Keratinocyte (primary cell): ENCODE results near the gene CDC42BPG.

ENCODE experiments used
- EZH2 ChIP-seq: IDR thresholded peaks from one replicate; pipeline ENCODE4 v1.6.1; 2012; ENCODE audit warnings: inconsistent platforms, mild to moderate bottlenecking, low read length, moderate library complexity
- TF ChIP-seq, protein P1 (sequence below), 3 experiments: IDR thresholded peaks in 1 of 3; conservative IDR thresholded peaks in 1 of 3; optimal IDR thresholded peaks in 1 of 3; 2 replicates in 2 of 3; 3 replicates in 1 of 3; pipeline versions ENCODE3 to v1.5.1; 2011; ENCODE audit warnings: low read length in 3 of 3, mild to moderate bottlenecking in 3 of 3, moderate library complexity in 2 of 3, control low read depth in 1 of 3, inconsistent platforms in 1 of 3; ENCODE audit not compliant: insufficient read depth in 2 of 3; ENCODE audit errors: extremely low read depth in 1 of 3

DNA sequence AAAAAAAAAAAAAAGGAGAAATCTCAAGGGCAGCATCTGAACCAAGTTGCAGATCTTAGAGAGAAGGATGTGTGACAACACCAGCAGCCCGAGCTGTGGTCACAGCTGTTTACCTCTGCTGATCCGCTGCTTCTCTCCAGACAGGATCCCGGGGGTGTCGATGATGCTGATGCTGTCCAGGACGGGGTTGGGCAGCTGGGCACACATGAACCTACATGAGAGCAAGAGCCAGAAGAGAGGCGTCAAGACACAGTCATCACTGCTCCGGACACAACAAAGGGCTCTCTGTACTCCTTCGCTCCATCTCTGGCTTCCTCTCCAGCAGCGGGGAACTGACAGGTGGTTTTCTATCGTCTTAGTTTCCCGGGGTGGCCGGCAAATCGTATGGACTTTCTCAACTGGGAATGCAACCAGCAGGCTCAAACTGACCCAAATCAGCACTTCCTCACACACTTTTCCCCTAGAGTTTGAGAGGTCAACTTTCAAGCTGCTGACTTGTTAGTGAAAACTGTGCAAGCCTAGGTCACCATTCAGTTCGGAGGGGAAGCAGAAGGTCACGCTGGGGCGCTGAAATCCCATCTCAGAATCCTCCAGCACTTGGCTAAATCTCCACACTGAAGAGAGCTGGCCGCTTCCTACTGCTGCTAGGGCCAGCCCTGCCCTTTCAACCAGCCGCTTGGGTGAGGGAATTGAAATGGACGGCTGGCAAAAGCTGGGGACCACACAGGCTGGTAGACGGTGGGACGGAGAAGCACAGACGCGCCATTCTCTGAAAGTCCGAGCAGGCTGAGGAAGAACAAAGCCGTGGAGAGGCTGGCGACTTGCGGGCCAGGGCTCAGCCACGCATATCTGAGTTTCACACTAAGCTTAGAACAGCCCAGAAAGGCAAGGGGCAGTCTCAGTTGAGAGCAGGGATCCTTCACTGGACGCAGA lies 30.1 kb upstream of the CDC42BPG start:
- TF ChIP-seq, protein P1, sequence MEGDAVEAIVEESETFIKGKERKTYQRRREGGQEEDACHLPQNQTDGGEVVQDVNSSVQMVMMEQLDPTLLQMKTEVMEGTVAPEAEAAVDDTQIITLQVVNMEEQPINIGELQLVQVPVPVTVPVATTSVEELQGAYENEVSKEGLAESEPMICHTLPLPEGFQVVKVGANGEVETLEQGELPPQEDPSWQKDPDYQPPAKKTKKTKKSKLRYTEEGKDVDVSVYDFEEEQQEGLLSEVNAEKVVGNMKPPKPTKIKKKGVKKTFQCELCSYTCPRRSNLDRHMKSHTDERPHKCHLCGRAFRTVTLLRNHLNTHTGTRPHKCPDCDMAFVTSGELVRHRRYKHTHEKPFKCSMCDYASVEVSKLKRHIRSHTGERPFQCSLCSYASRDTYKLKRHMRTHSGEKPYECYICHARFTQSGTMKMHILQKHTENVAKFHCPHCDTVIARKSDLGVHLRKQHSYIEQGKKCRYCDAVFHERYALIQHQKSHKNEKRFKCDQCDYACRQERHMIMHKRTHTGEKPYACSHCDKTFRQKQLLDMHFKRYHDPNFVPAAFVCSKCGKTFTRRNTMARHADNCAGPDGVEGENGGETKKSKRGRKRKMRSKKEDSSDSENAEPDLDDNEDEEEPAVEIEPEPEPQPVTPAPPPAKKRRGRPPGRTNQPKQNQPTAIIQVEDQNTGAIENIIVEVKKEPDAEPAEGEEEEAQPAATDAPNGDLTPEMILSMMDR (optimal IDR thresholded peaks at IDR 0.05 in 1 of 3, IDR thresholded peaks at IDR 0.05 in 1 of 3, conservative IDR thresholded peaks at IDR 0.05 in 1 of 3; ENCODE audit: extremely low read depth in 1 of 3, insufficient read depth in 2 of 3, low read length in 3 of 3), result no peak
- TF ChIP-seq EZH2, result no peak
